Measurements from ENCODE around the gene PARVG.

The PARVG gene

DNA sequence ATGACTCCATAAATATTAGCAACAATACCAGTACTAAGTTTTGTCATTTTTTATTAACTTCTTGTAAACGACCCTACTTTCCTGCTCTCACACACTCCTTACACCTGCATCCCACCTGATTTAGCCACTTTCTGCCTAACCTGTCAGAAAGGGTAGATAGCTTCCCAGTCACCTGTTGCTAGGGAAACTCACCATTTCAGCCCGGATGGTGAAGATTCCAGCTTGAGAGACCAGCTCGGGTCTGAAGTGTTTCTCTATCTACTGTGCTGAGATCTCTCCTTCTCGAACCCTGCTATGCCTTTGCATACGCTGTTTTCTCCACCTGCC, at the start of gene PARVG:
TSS of gene PARVG (plus strand) at position 220 of the 327 bp plus-strand sequence. CDS start 2,405 bp downstream, outside the sequence.
- no peaks in the 10 kb centered on the region for H3K9me3 ChIP-seq (ENCODE audit: insufficient read depth, low read length, severe bottlenecking)
- peak within 1 kb of the TSS; percentile 86 for H2AFZ ChIP-seq (ENCODE audit: low read depth, low read length)
- H4K20me1 ChIP-seq (ENCODE audit: insufficient read depth, low read length) = peaks cover 2% of the 10 kb centered on the region; the same call in 1 of the 2 replicates
- H3K4me3 ChIP-seq (ENCODE audit: low read depth in 1 of 2, low read length in 2 of 2) = peak within 1 kb of the TSS; percentile 94 to 97
- H3K79me2 ChIP-seq (ENCODE audit: insufficient read depth, low read length) = peaks cover 23% of the 10 kb centered on the region
- DNase-seq = no peak
- H3K27me3 ChIP-seq (ENCODE audit: insufficient read depth, low read length, poor library complexity) = peaks cover 6% of the 10 kb centered on the region
- H3K4me1 ChIP-seq (ENCODE audit: insufficient read depth, low read length) = peaks cover 30% of the 10 kb centered on the region
- H3K9ac ChIP-seq (ENCODE audit: low read depth, low read length) = peak within 1 kb of the TSS; percentile 96
- peak within 1 kb of the TSS; percentile 99 for H3K4me2 ChIP-seq (ENCODE audit: insufficient read depth, low read length)
- H3K36me3 ChIP-seq (ENCODE audit: insufficient read depth, low read length) = peaks cover 14% of the 10 kb centered on the region
- TF ChIP-seq EZH2 (IDR thresholded peaks at IDR 0.05; ENCODE audit: borderline replicate concordance, low read depth, low read length, severe bottlenecking) = no peak
- TF ChIP-seq, protein P1, sequence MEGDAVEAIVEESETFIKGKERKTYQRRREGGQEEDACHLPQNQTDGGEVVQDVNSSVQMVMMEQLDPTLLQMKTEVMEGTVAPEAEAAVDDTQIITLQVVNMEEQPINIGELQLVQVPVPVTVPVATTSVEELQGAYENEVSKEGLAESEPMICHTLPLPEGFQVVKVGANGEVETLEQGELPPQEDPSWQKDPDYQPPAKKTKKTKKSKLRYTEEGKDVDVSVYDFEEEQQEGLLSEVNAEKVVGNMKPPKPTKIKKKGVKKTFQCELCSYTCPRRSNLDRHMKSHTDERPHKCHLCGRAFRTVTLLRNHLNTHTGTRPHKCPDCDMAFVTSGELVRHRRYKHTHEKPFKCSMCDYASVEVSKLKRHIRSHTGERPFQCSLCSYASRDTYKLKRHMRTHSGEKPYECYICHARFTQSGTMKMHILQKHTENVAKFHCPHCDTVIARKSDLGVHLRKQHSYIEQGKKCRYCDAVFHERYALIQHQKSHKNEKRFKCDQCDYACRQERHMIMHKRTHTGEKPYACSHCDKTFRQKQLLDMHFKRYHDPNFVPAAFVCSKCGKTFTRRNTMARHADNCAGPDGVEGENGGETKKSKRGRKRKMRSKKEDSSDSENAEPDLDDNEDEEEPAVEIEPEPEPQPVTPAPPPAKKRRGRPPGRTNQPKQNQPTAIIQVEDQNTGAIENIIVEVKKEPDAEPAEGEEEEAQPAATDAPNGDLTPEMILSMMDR (IDR thresholded peaks at IDR 0.05; ENCODE audit: borderline replicate concordance, extremely low read depth, low read length, poor library complexity, severe bottlenecking) = no peak
- peak; percentile 12; the same call in 2 of the 3 replicates for ATAC-seq (ENCODE audit: insufficient read depth, low read depth)
- peak within 1 kb of the TSS; percentile 93 for H3K27ac ChIP-seq (ENCODE audit: low read length)

- H3K36me3 ChIP-seq (ENCODE audit: insufficient read depth, low read length) = no peaks in the 10 kb centered on the region
- H3K79me2 ChIP-seq (ENCODE audit: insufficient read depth, low read length) = no peaks in the 10 kb centered on the region
- no peak overlapping the region for H3K9ac ChIP-seq (ENCODE audit: low read depth, low read length)
- peaks cover 6% of the 10 kb centered on the region; the same call in 1 of the 2 replicates for H3K4me1 ChIP-seq (ENCODE audit: insufficient read depth, low read length)
- peaks cover 14% of the 10 kb centered on the region for H3K27me3 ChIP-seq (ENCODE audit: insufficient read depth, low read length, poor library complexity)
- no peak overlapping the region for H3K4me2 ChIP-seq (ENCODE audit: insufficient read depth, low read length)
- H4K20me1 ChIP-seq (ENCODE audit: insufficient read depth, low read length) = no peaks in the 10 kb centered on the region
- no peak overlapping the region for H3K4me3 ChIP-seq (ENCODE audit: low read depth in 1 of 2, low read length in 2 of 2)
- H3K27ac ChIP-seq (ENCODE audit: low read length) = no peak overlapping the region
- ATAC-seq (ENCODE audit: insufficient read depth, low read depth) = no peak
- TF ChIP-seq, protein P1 (IDR thresholded peaks at IDR 0.05; ENCODE audit: borderline replicate concordance, extremely low read depth, low read length, poor library complexity, severe bottlenecking) = no peak
- TF ChIP-seq EZH2 (IDR thresholded peaks at IDR 0.05; ENCODE audit: borderline replicate concordance, low read depth, low read length, severe bottlenecking) = no peak
- peaks cover 9% of the 10 kb centered on the region for H3K9me3 ChIP-seq (ENCODE audit: insufficient read depth, low read length, severe bottlenecking)
- no peak for DNase-seq
- H2AFZ ChIP-seq (ENCODE audit: low read depth, low read length) = no peak overlapping the region
Observed at GRCh38 chr22:44131412-44131811, 49.3 kb upstream of the PARVG start.

GRCh38 chr22:44131989-44132685, 48.6 kb upstream of the PARVG start:
- H4K20me1 ChIP-seq (ENCODE audit: insufficient read depth, low read length) = no peaks in the 10 kb centered on the region
- TF ChIP-seq, protein P1 (IDR thresholded peaks at IDR 0.05; ENCODE audit: borderline replicate concordance, extremely low read depth, low read length, poor library complexity, severe bottlenecking) = no peak
- H2AFZ ChIP-seq (ENCODE audit: low read depth, low read length) = no peak overlapping the region
- no peak for ATAC-seq (ENCODE audit: insufficient read depth, low read depth)
- H3K4me2 ChIP-seq (ENCODE audit: insufficient read depth, low read length) = no peak overlapping the region
- DNase-seq = no peak
- no peak overlapping the region for H3K4me3 ChIP-seq (ENCODE audit: low read depth in 1 of 2, low read length in 2 of 2)
- peaks cover 4% of the 10 kb centered on the region for H3K9me3 ChIP-seq (ENCODE audit: insufficient read depth, low read length, severe bottlenecking)
- H3K9ac ChIP-seq (ENCODE audit: low read depth, low read length) = no peak overlapping the region
- H3K4me1 ChIP-seq (ENCODE audit: insufficient read depth, low read length) = peaks cover 6% of the 10 kb centered on the region; the same call in 1 of the 2 replicates
- no peaks in the 10 kb centered on the region for H3K36me3 ChIP-seq (ENCODE audit: insufficient read depth, low read length)
- H3K27me3 ChIP-seq (ENCODE audit: insufficient read depth, low read length, poor library complexity) = peaks cover 14% of the 10 kb centered on the region
- no peaks in the 10 kb centered on the region for H3K79me2 ChIP-seq (ENCODE audit: insufficient read depth, low read length)
- H3K27ac ChIP-seq (ENCODE audit: low read length) = no peak overlapping the region

Data from DND-41 (cell line).